Hematopoietic multipotent progenitor cell treated with erythropoietin and hydrocortisone succinate and interleukin-3 and kit ligand, for 4 days (in vitro differentiated cells): ENCODE results near the gene SVBP.
"Not testable (repeated sequence)": the region's sequence is repeated elsewhere in the genome, so short reads cannot be mapped to it uniquely, and the experiment has no call there.

Experiments used
- DNase-seq: peaks from one replicate; pipeline ENCODE4 v3.0.0-alpha.2; 2015

The SVBP gene

GRCh38 chr1:42816585-42817439 is at the start of gene SVBP, which contains the start of gene ERMAP:
Gene SVBP, minus strand, starts transcription at chr1:42817397. Its CDS starts 853 bp downstream, at chr1:42816544.
Gene ERMAP, plus strand, starts transcription at chr1:42817122. Its CDS starts 13,327 bp downstream, at chr1:42830449.
- DNase-seq = peak; percentile 94

DNA sequence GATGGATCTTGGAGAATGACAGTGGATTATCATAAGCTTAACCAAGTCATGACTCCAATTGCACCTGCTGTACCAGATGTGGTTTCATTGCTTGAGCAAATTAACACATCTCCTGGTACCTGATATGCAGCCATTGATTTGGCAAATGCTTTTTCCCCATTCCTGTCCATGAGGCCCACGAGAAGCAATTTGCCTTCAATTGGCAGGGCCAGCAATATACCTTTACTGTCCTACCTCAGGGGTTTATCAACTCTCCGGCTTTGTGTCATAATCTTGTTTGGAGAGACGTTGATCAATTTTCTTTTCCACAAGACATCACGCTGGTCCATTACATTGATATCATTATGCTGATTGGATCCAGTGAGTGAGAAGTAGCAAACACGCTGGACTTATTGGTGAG is 49.4 kb upstream of the SVBP start:
- DNase-seq = no peak

- DNase-seq = no peak
These were observed 43.8 kb upstream of the SVBP start for GRCh38 chr1:42861014-42861399.

GRCh38 chr1:42860339-42861013 is 43.3 kb upstream of the SVBP start:
- DNase-seq = no peak

DNA sequence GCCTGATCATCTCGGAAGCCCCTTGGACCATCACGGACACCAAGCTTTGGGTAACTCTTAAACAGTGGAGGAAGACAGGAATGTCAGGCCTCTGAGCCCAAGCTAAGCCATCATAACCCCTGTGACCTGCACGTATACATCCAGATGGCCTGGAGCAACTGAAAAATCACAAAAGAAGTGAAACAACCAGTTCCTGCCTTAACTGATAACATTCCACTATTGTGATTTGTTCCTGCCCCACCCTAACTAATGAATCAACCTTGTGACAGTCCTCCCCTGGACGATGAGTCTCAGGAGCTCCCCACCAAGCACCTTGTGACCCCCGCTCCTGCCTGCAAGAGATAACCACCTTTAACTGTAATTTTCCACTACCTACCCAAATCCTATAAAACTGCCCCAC is 42.2 kb upstream of the SVBP start:
- DNase-seq = not testable (repeated sequence)

GRCh38 chr1:42856554-42856953 is 39.4 kb upstream of the SVBP start:
- not testable (repeated sequence) for DNase-seq

GRCh38 chr1:42853116-42853884 is 36.1 kb upstream of the SVBP start:
- no peak for DNase-seq

GRCh38 chr1:42852608-42852980 is 35.4 kb upstream of the SVBP start:
- DNase-seq = no peak

GRCh38 chr1:42851960-42852607 is 34.9 kb upstream of the SVBP start:
- DNase-seq = no peak

DNA sequence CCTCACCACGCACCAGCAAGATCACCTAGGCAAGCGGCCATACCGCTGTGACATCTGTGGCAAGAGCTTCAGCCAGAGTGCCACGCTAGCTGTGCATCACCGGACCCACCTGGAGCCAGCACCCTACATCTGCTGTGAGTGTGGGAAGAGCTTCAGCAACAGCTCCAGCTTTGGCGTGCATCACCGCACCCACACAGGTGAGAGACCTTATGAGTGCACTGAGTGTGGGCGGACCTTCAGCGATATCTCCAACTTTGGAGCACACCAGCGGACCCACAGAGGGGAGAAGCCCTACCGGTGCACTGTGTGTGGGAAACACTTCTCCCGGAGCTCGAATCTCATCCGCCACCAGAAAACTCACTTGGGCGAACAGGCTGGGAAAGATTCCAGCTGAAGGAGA is 34.2 kb upstream of the SVBP start:
- no peak for DNase-seq

DNA sequence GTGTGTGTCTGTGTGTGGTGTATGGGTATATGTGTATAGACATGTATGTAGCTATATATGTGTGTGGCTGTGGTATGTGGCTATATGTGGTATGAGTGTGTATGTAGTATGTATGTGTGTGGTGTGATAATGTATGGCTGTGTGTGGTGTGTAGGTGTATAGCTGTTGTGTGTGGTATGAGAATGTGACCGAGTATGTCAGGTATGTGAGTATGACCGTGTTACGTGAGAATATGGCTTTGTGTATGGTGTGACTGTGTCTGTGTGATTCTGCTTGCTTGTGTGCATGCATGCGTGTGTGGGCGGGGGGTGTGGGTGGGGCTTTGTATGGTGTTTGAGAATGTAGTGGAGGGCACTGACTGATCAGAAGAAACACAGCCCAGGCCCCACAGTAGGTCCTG is 32.7 kb upstream of the SVBP start:
- no peak for DNase-seq

- DNase-seq = no peak
These were observed 31.8 kb upstream of the SVBP start for GRCh38 chr1:42848823-42849537.

GRCh38 chr1:42847721-42848460 is 30.7 kb upstream of the SVBP start:
- no peak for DNase-seq

- DNase-seq = peak; percentile 22
These were observed 30.0 kb upstream of the SVBP start for GRCh38 chr1:42847111-42847595.

- DNase-seq = peak; percentile 99
These were observed 29.3 kb upstream of the SVBP start, which contains the start of gene ZNF691 for GRCh38 chr1:42846257-42847110. Gene ZNF691, plus strand, starts transcription at chr1:42846613. Its CDS starts 3,046 bp downstream, at chr1:42849659.

- no peak for DNase-seq
These were observed 28.7 kb upstream of the SVBP start for GRCh38 chr1:42845866-42846256.

GRCh38 chr1:42845193-42845592 is 28.0 kb upstream of the SVBP start:
- DNase-seq = no peak

DNA sequence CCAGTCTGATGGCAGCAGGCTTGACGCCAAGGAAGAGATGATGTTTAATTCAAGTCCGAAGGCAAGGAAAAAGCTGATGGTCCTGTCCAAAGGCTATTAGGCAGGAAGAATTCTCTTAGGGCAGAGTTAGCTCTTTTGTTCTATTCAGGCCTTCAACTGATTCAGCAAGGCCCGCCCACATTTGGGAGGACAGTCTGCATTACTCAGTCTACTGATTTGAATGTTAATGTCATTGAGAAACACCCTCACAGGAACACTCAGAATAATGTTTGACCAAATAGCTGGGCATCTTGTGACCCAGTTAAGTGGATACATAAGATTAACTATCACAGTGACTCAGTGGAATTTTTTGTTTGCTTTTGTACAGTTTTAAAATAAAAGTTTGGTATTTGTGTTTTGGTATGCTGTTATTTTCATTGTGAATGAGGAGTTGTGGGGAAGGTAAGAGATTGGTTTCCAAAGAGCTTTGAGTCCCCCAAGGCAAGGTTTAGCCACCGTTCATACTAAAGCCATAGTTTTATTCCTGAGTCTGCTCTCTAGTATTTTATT is 27.5 kb upstream of the SVBP start:
- no peak for DNase-seq

DNA sequence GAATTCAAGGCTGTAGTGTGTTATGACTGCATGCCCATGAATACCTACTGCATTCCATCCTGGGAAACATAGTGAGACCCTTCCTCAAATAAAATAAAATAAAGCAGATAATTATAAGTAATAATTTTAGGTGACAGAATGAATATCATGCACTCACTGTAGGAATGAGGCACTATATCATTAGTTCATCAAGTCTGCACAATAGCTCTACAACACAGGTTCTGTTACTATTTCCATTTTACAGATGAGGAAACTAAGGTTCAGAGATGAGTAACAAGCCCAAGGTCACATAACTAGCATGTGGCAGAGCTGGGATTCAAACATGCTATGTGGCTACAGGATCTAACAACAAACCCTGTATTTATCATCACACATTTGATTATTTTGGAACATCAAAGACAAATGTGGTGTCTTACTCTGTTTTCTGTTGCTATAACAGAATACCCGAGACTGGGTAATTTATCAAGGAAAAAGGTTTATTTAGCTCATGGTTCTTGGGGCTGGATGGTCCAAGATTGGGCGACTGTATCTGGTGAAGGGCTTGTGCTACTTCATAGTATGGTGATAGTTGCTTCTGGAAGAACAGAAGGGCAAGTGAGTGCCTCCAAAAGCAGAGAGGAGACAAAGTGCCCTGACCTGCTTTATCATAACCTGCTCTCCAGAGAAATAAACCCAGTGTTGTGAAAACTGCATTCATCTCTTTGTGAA is 24.4 kb upstream of the SVBP start:
- DNase-seq = no peak
